Neural progenitor cell (in vitro differentiated cells): ENCODE data around the gene ILRUN. TPM values are rescaled to one million over a fixed set of nuclear protein-coding genes. Genes with fewer than 3 reads are reported as not detected.

Source experiments
- DNase-seq: peaks from one replicate; pipeline ENCODE4 v3.0.0-alpha.2; 2016; ENCODE audit warnings: low spot score
- H2AFZ ChIP-seq: fragments of 200-600 bp; sonication (generic); replicated peaks from 2 replicates; pipeline ENCODE4 v1.6.1; 2016; ENCODE audit warnings: antibody characterized with exemption
- H3F3A ChIP-seq: fragments of 200-600 bp; sonication (generic); 2 replicates; pipeline ENCODE4 v1.6.1; 2016; ENCODE audit warnings: antibody characterized with exemption, low read depth
- H3K27ac ChIP-seq: fragments of 200-600 bp; sonication (generic); 2 replicates; pipeline ENCODE4 v1.5.1; 2016; ENCODE audit warnings: mild to moderate bottlenecking
- H3K27me3 ChIP-seq: fragments of 200-600 bp; sonication (generic); 2 replicates; pipeline ENCODE4 v1.6.1; 2016; ENCODE audit warnings: mild to moderate bottlenecking, moderate library complexity
- H3K36me3 ChIP-seq: fragments of 200-600 bp; sonication (generic); 2 replicates; pipeline ENCODE4 v1.5.1; 2016
- H3K4me1 ChIP-seq: fragments of 200-600 bp; sonication (generic); 2 replicates; pipeline ENCODE4 v1.6.1; 2016; ENCODE audit warnings: mixed run types
- H3K4me2 ChIP-seq: fragments of 200-600 bp; sonication (generic); 2 replicates; pipeline ENCODE4 v1.6.1; 2016
- H3K4me3 ChIP-seq: fragments of 200-600 bp; sonication (generic); 2 replicates; pipeline ENCODE4 v1.5.1; 2016
- H3K79me2 ChIP-seq: fragments of 200-600 bp; sonication (generic); 2 replicates; pipeline ENCODE4 v1.6.1; 2016; ENCODE audit warnings: low read depth
- H3K9ac ChIP-seq: fragments of 200-600 bp; sonication (generic); 2 replicates; pipeline ENCODE4 v1.6.1; 2016
- H3K9me3 ChIP-seq: fragments of 200-600 bp; sonication (generic); 2 replicates; pipeline ENCODE4 v1.5.1; 2016; ENCODE audit warnings: low read depth
- H4K20me1 ChIP-seq: fragments of 200-600 bp; sonication (generic); 2 replicates; pipeline ENCODE4 v1.6.1; 2016; ENCODE audit warnings: low read depth
- H3K27ac Mint-ChIP-seq: 3 replicates; pipeline ENCODE4 v1.8.0; 2021; ENCODE audit warnings: mixed read lengths
- H3K27me3 Mint-ChIP-seq: 2 replicates; pipeline ENCODE4 v1.8.0; 2022; ENCODE audit warnings: low read depth, mild to moderate bottlenecking, inconsistent platforms, moderate library complexity, mixed read lengths; ENCODE audit not compliant: insufficient read depth
- H3K36me3 Mint-ChIP-seq: 3 replicates; pipeline ENCODE4 v1.8.0; 2021; ENCODE audit warnings: mixed read lengths
- H3K4me1 Mint-ChIP-seq: 3 replicates; pipeline ENCODE4 v1.8.0; 2021; ENCODE audit warnings: mixed read lengths
- H3K4me3 Mint-ChIP-seq: 3 replicates; pipeline ENCODE4 v1.8.0; 2021; ENCODE audit warnings: mild to moderate bottlenecking, moderate library complexity, mixed read lengths
- H3K9me3 Mint-ChIP-seq: 3 replicates; pipeline ENCODE4 v1.8.0; 2020; ENCODE audit warnings: mixed read lengths
- CTCF ChIP-seq: fragments of 200-600 bp; sonication (generic); IDR thresholded peaks from 2 replicates; pipeline ENCODE4 v1.5.1; 2017; ENCODE audit warnings: antibody characterized with exemption, mild to moderate bottlenecking
- EZH2 ChIP-seq: fragments of 200-600 bp; sonication (generic); IDR thresholded peaks from 2 replicates; pipeline ENCODE4 v1.6.1; 2017; ENCODE audit warnings: antibody characterized with exemption, mild to moderate bottlenecking, moderate library complexity
- EZH2phosphoT487 ChIP-seq: fragments of 200-600 bp; sonication (generic); IDR thresholded peaks from 2 replicates; pipeline ENCODE4 v1.6.1; 2017; ENCODE audit warnings: antibody characterized with exemption
- small RNA-seq: library from RNA; depleted of rRNA; stranded (forward); fragments of <200 nt; gene quantifications from one replicate; pipeline ENCODE3, GENCODE V24; 2015
- total RNA-seq: library from RNA; depleted of rRNA; stranded (reverse); fragments of >200 nt; gene quantifications from 2 replicates; pipeline ENCODE4 v1.2.3, GENCODE V29; 2015; ENCODE audit warnings: low replicate concordance

Gene ILRUN
- total RNA-seq, 1 donor from 2014 or later, result 33.2 TPM

GRCh38 chr6:34648806-34649205 is 47.8 kb downstream of the ILRUN start:
- H3K9me3 Mint-ChIP-seq, result no peaks in the 10 kb centered on the region
- no peaks in the 10 kb centered on the region for H3F3A ChIP-seq
- TF ChIP-seq EZH2, result no peak
- no peak for TF ChIP-seq CTCF
- no peak for TF ChIP-seq EZH2phosphoT487
- H3K4me2 ChIP-seq, result no peak overlapping the region
- H3K27me3 ChIP-seq, result no peaks in the 10 kb centered on the region
- no peaks in the 10 kb centered on the region for H3K4me1 Mint-ChIP-seq
- H2AFZ ChIP-seq, result no peak overlapping the region
- DNase-seq, result no peak
- H4K20me1 ChIP-seq, result peaks cover 10% of the 10 kb centered on the region
- no peak overlapping the region for H3K9ac ChIP-seq
- no peak overlapping the region for H3K27ac Mint-ChIP-seq
- no peaks in the 10 kb centered on the region for H3K4me1 ChIP-seq
- H3K27me3 Mint-ChIP-seq, result no peaks in the 10 kb centered on the region
- H3K4me3 Mint-ChIP-seq, result no peak overlapping the region
- no peak overlapping the region for H3K27ac ChIP-seq
- H3K9me3 ChIP-seq, result no peaks in the 10 kb centered on the region
- peaks cover 29% of the 10 kb centered on the region for H3K79me2 ChIP-seq
- no peak overlapping the region for H3K4me3 ChIP-seq
- H3K36me3 Mint-ChIP-seq, result peaks cover 8% of the 10 kb centered on the region
- H3K36me3 ChIP-seq, result no peaks in the 10 kb centered on the region

Small RNA genes lying within 50 kb of the gene (small RNA-seq; reads per million reads assigned to genes)
- not detected for gene RN7SL200P

Other genes with a start within 250 kb of the ILRUN start
- 0.41 and 1.8 TPM in 2 replicates for gene PACSIN1, start 230.7 kb downstream of the ILRUN start, total RNA-seq
- 0.50 TPM in 1 of 2 replicates, not detected in the other for gene SPDEF, start 140.4 kb downstream of the ILRUN start, total RNA-seq
- 89.7 and 149 TPM in 2 replicates for gene SNRPC, start 60.7 kb upstream of the ILRUN start, total RNA-seq
- gene BLTP3A, start 95.3 kb upstream of the ILRUN start, total RNA-seq, result 13.8 and 15.7 TPM in 2 replicates
- 51.8 and 75.0 TPM in 2 replicates for gene TAF11, start 191.3 kb upstream of the ILRUN start, total RNA-seq
- 17.0 and 25.6 TPM in 2 replicates for gene ANKS1A, start 192.5 kb upstream of the ILRUN start, total RNA-seq